IMR-90 (cell line): ENCODE measurements around the gene CXCL12. TPM values are rescaled to one million over a fixed set of nuclear protein-coding genes. Genes with fewer than 3 reads are reported as not detected.

Source experiments
- ATAC-seq: fragments of 200-7000 bp; cut with Tn5 transposase; 2 replicates; pipeline ENCODE4 v1.9.1; 2020; ENCODE audit warnings: low read depth, mild to moderate bottlenecking, moderate library complexity
- BruUV-seq: library from RNA; stranded (reverse); fragments of 400-500 nt; replicated peaks from 2 replicates; lab custom pipeline; 2021; lab: Mats Ljungman, UMichigan
- CTCF ChIA-PET: fragments of 300-600 bp; formaldehyde crosslinking; extraction: SDS; loops from one replicate; lab custom pipeline; 2021; ENCODE audit warnings: antibody characterized with exemption; lab: Yijun Ruan, JAX
- POLR2A ChIA-PET: fragments of 300-600 bp; sonication (Branson Sonifier 250); formaldehyde crosslinking; loops from one replicate; lab custom pipeline; 2022; ENCODE audit warnings: antibody characterized with exemption; ENCODE audit not compliant: unreplicated experiment; lab: Charles Lee
- DNase-seq: peaks from one replicate; pipeline ENCODE4 v3.0.0; 2013
- H2AFZ ChIP-seq: replicated peaks from 2 replicates; pipeline ENCODE3; 2013; ENCODE audit warnings: low read length, mild to moderate bottlenecking; ENCODE audit not compliant: poor library complexity
- H2AK5ac ChIP-seq: 2 replicates; pipeline ENCODE4 v1.6.1; 2013; ENCODE audit warnings: low read depth, low read length, inconsistent platforms
- H2AK9ac ChIP-seq: replicated peaks from 2 replicates; pipeline ENCODE3; 2013; ENCODE audit warnings: mild to moderate bottlenecking, low read depth, low read length, moderate library complexity; ENCODE audit not compliant: poor library complexity
- H2BK120ac ChIP-seq: 2 replicates; pipeline ENCODE4 v1.6.1; 2013; ENCODE audit warnings: low read depth, low read length, inconsistent platforms
- H2BK15ac ChIP-seq: 3 replicates; pipeline ENCODE4 v1.6.1; 2013; ENCODE audit warnings: low read depth, low read length, inconsistent platforms
- H2BK20ac ChIP-seq: 2 replicates; pipeline ENCODE4 v1.6.1; 2013; ENCODE audit warnings: low read depth, mild to moderate bottlenecking, inconsistent platforms, low read length, moderate library complexity
- H2BK5ac ChIP-seq: 2 replicates; pipeline ENCODE4 v1.6.1; 2013; ENCODE audit warnings: mild to moderate bottlenecking, low read depth, low read length, inconsistent platforms; ENCODE audit not compliant: poor library complexity, severe bottlenecking
- H3K14ac ChIP-seq: replicated peaks from 2 replicates; pipeline ENCODE4 v1.6.1; 2013; ENCODE audit warnings: low read depth, low read length, inconsistent platforms
- H3K18ac ChIP-seq: 2 replicates; pipeline ENCODE4 v1.6.1; 2013; ENCODE audit warnings: low read depth, low read length, control low read depth
- H3K23ac ChIP-seq: 2 replicates; pipeline ENCODE4 v1.6.1; 2013; ENCODE audit warnings: low read depth, low read length, inconsistent platforms
- H3K27ac ChIP-seq: 2 replicates; pipeline ENCODE4 v1.5.1; 2013; ENCODE audit warnings: mild to moderate bottlenecking, control low read depth, low read length; ENCODE audit not compliant: insufficient read depth
- H3K27me3 ChIP-seq: 2 replicates; pipeline ENCODE4 v1.6.1; 2013; ENCODE audit warnings: low read length; ENCODE audit not compliant: control insufficient read depth, insufficient read depth
- H3K36me3 ChIP-seq: 2 replicates; pipeline ENCODE4 v1.6.1; 2013; ENCODE audit warnings: low read length, mixed read lengths; ENCODE audit not compliant: control insufficient read depth, insufficient read depth
- H3K4ac ChIP-seq: 2 replicates; pipeline ENCODE4 v1.6.1; 2013; ENCODE audit warnings: low read depth, low read length, inconsistent platforms
- H3K4me1 ChIP-seq: 2 replicates; pipeline ENCODE4 v1.6.1; 2013; ENCODE audit warnings: low read length, mixed read lengths; ENCODE audit not compliant: control insufficient read depth, insufficient read depth
- H3K4me2 ChIP-seq: 2 replicates; pipeline ENCODE4 v1.6.1; 2013; ENCODE audit warnings: low read depth, mild to moderate bottlenecking, control low read depth, low read length, moderate library complexity
- H3K4me3 ChIP-seq: 2 replicates; pipeline ENCODE4 v1.5.1; 2013; ENCODE audit warnings: low read depth, mild to moderate bottlenecking, control low read depth, low read length, moderate library complexity; ENCODE audit not compliant: insufficient read depth
- H3K56ac ChIP-seq: 2 replicates; pipeline ENCODE4 v1.6.1; 2013; ENCODE audit warnings: low read length, inconsistent platforms; ENCODE audit not compliant: insufficient read depth; ENCODE audit errors: extremely low read depth
- H3K79me1 ChIP-seq, 2 experiments: 2 replicates each; pipeline ENCODE4 v1.6.1; 2013; ENCODE audit warnings: low read length in 2 of 2, inconsistent platforms in 1 of 2, low read depth in 1 of 2
- H3K9ac ChIP-seq: 2 replicates; pipeline ENCODE4 v1.6.1; 2013; ENCODE audit warnings: low read depth, low read length, control low read depth
- H3K9me1 ChIP-seq: 2 replicates; pipeline ENCODE4 v1.6.1; 2013; ENCODE audit warnings: low read length, inconsistent platforms; ENCODE audit not compliant: insufficient read depth
- H3K9me3 ChIP-seq: 2 replicates; pipeline ENCODE4 v1.6.1; 2013; ENCODE audit warnings: low read length; ENCODE audit not compliant: control insufficient read depth, insufficient read depth
- H4K20me1 ChIP-seq: 2 replicates; pipeline ENCODE4 v1.6.1; 2013; ENCODE audit warnings: low read length, inconsistent platforms; ENCODE audit not compliant: insufficient read depth
- H4K5ac ChIP-seq: 2 replicates; pipeline ENCODE4 v1.6.1; 2013; ENCODE audit warnings: mild to moderate bottlenecking, low read depth, low read length, control low read depth
- H4K8ac ChIP-seq, 2 experiments: 2 replicates each; pipeline ENCODE4 v1.6.1; 2013; ENCODE audit warnings: low read depth in 2 of 2, low read length in 2 of 2, control low read depth in 1 of 2, inconsistent platforms in 1 of 2
- H4K91ac ChIP-seq: 2 replicates; pipeline ENCODE4 v1.6.1; 2013; ENCODE audit warnings: low read depth, low read length, inconsistent platforms; ENCODE audit not compliant: insufficient read depth
- CEBPB ChIP-seq: IDR thresholded peaks from 2 replicates; pipeline ENCODE4 v1.6.1; 2012; ENCODE audit warnings: low read depth, low read length, improper control_type of control experiment
- NFE2L2 ChIP-seq: fragments of 150-350 bp; IDR thresholded peaks from 2 replicates; pipeline ENCODE4 v1.6.1; 2016; ENCODE audit warnings: low read depth, mild to moderate bottlenecking, low read length
- RAD21 ChIP-seq: IDR thresholded peaks from 2 replicates; pipeline ENCODE4 v1.6.1; 2012; ENCODE audit warnings: low read length, improper control_type of control experiment
- RCOR1 ChIP-seq: IDR thresholded peaks from 2 replicates; pipeline ENCODE4 v1.6.1; 2012; ENCODE audit warnings: mild to moderate bottlenecking, low read length, improper control_type of control experiment; ENCODE audit not compliant: insufficient replicate concordance
- RFX5 ChIP-seq: IDR thresholded peaks from 2 replicates; pipeline ENCODE4 v1.8.0; 2012; ENCODE audit warnings: low read depth, mild to moderate bottlenecking, low read length, moderate library complexity
- WGBS, 2 experiments: methylation state at CpG; one replicate each; pipeline versions ENCODE4 v1.1.5 to v1.1.7; 2013; ENCODE audit warnings: missing lambda C conversion rate in 2 of 2; ENCODE audit not compliant: insufficient read length in 1 of 2; ENCODE audit errors: extremely low coverage in 2 of 2; 5-methylcytosine and 5-hydroxymethylcytosine counted together
- dilution Hi-C: fragments of 300-500 bp; cut with HindIII; formaldehyde crosslinking; loops from one replicate; pipeline ENCODE4 v1.14.3; 2018; ENCODE audit warnings: low sequenced_read_pairs; ENCODE audit not compliant: unreplicated experiment
- in situ Hi-C: fragments of 300-500 bp; cut with MboI; formaldehyde crosslinking; loops from 3 replicates; pipeline ENCODE4 v1.14.3; 2019; ENCODE audit warnings: low sequenced_read_pairs, inconsistent platforms, mixed read lengths
- intact Hi-C: fragments of 100-400 bp; cut with micrococcal nuclease; formaldehyde crosslinking; loops from 2 replicates; pipeline ENCODE4 v1.10.0; 2022
- polyA plus RNA-seq, 3 experiments: library from polyadenylated mRNA; depleted of rRNA; stranded (reverse); fragments of >200 nt; gene quantifications; 2 replicates each; pipeline ENCODE4 v1.2.3, GENCODE V29; 2012; ENCODE audit warnings: low replicate concordance in 1 of 3
- total RNA-seq: library from RNA; depleted of rRNA; stranded (reverse); fragments of >200 nt; gene quantifications from 2 replicates; pipeline ENCODE4 v1.2.3, GENCODE V29; 2012
- TF ChIP-seq, protein P1 (sequence below): conservative IDR thresholded peaks from 2 replicates; pipeline ENCODE4 v1.5.1; 2012; ENCODE audit warnings: mild to moderate bottlenecking, low read depth, low read length, improper control_type of control experiment
- TF ChIP-seq, protein P2 (sequence below): fragments of 150-350 bp; IDR thresholded peaks from 2 replicates; pipeline ENCODE4 v1.6.1; 2016; ENCODE audit warnings: low read depth, mild to moderate bottlenecking, low read length, moderate library complexity, borderline replicate concordance

The CXCL12 gene
- total and polyA plus RNA-seq, 2 of the 4 experiments (the other 2 are of a cell fraction) = 15.8 to 80.7 TPM

GRCh38 chr10:44389556-44389955, 4.7 kb upstream of the CXCL12 start:
- H3K18ac ChIP-seq = no peak overlapping the region
- dilution Hi-C loops = no loop called here
- H3K23ac ChIP-seq = no peak overlapping the region
- no peak overlapping the region for H3K9ac ChIP-seq
- peaks cover 10% of the 10 kb centered on the region for H3K27me3 ChIP-seq
- H3K4me2 ChIP-seq = no peak overlapping the region
- H3K9me3 ChIP-seq = no peaks in the 10 kb centered on the region
- ChIA-PET CTCF (interaction anchor here (0.8 to 2.2 kb wide), 2 partner anchors 464 to 468 kb away, joined by 3 to 8 read pairs; no protein-coding TSS in a partner anchor), POLR2A (no interaction called here)
- peak overlapping the region; percentile 33 for H2AFZ ChIP-seq
- no peak overlapping the region for H2AK9ac ChIP-seq
- no peaks in the 10 kb centered on the region for H3K36me3 ChIP-seq
- BruUV-seq = no TSS peak
- no peak overlapping the region for H3K4me3 ChIP-seq
- H3K4me1 ChIP-seq = no peaks in the 10 kb centered on the region
- no peak overlapping the region for H3K56ac ChIP-seq
- no peaks in the 10 kb centered on the region for H3K9me1 ChIP-seq
- intact Hi-C loops = loop anchor here (10.0 kb wide), 2 partner anchors 205 to 525 kb away; no protein-coding TSS in a partner anchor
- no peak overlapping the region for H3K14ac ChIP-seq
- TF ChIP-seq, protein P1, sequence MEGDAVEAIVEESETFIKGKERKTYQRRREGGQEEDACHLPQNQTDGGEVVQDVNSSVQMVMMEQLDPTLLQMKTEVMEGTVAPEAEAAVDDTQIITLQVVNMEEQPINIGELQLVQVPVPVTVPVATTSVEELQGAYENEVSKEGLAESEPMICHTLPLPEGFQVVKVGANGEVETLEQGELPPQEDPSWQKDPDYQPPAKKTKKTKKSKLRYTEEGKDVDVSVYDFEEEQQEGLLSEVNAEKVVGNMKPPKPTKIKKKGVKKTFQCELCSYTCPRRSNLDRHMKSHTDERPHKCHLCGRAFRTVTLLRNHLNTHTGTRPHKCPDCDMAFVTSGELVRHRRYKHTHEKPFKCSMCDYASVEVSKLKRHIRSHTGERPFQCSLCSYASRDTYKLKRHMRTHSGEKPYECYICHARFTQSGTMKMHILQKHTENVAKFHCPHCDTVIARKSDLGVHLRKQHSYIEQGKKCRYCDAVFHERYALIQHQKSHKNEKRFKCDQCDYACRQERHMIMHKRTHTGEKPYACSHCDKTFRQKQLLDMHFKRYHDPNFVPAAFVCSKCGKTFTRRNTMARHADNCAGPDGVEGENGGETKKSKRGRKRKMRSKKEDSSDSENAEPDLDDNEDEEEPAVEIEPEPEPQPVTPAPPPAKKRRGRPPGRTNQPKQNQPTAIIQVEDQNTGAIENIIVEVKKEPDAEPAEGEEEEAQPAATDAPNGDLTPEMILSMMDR = no peak
- TF ChIP-seq RCOR1 (no peak), NFE2L2 (no peak), CEBPB (no peak), RAD21 (no peak), RFX5 (no peak)
- TF ChIP-seq, protein P2, sequence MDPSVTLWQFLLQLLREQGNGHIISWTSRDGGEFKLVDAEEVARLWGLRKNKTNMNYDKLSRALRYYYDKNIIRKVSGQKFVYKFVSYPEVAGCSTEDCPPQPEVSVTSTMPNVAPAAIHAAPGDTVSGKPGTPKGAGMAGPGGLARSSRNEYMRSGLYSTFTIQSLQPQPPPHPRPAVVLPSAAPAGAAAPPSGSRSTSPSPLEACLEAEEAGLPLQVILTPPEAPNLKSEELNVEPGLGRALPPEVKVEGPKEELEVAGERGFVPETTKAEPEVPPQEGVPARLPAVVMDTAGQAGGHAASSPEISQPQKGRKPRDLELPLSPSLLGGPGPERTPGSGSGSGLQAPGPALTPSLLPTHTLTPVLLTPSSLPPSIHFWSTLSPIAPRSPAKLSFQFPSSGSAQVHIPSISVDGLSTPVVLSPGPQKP = no peak
- no peak overlapping the region for H4K91ac ChIP-seq
- in situ Hi-C loops = no loop called here
- no peak overlapping the region for H2BK5ac ChIP-seq
- ATAC-seq (no peak), DNase-seq (no peak)
- H2AK5ac ChIP-seq = no peak overlapping the region
- no peak overlapping the region for H4K5ac ChIP-seq
- no peak overlapping the region for H2BK20ac ChIP-seq
- H3K79me1 ChIP-seq = no peaks in the 10 kb centered on the region
- no peak overlapping the region for H3K27ac ChIP-seq
- no peak overlapping the region for H4K8ac ChIP-seq
- H2BK15ac ChIP-seq = no peak overlapping the region
- H3K4ac ChIP-seq = no peak overlapping the region
- H4K20me1 ChIP-seq = no peaks in the 10 kb centered on the region
- no CpG with 5 or more reads among the region's 2 CpGs for WGBS, 2 experiments
- no peak overlapping the region for H2BK120ac ChIP-seq
